Stimulated activated CD8-positive, alpha-beta memory T cell treated with anti-CD3 and anti-CD28 coated beads, Interleukin-4, amount 100 ng/mL, for 4 hours (primary cell): ENCODE data around the gene CCDC81.

Experiments used
- DNase-seq, 2 donors: peaks; one replicate each; pipeline ENCODE4 v3.0.0-alpha.2; 2020; ENCODE audit warnings: low read depth in 2 of 2, low spot score in 1 of 2

Gene CCDC81

GRCh38 chr11:86463120-86463519 is 88.4 kb downstream of the CCDC81 start:
- DNase-seq = no peak

GRCh38 chr11:86463955-86464354 is 89.3 kb downstream of the CCDC81 start:
- no peak for DNase-seq

GRCh38 chr11:86464509-86465221 is 90.0 kb downstream of the CCDC81 start:
- no peak for DNase-seq

GRCh38 chr11:86468169-86468568 is 93.5 kb downstream of the CCDC81 start:
- DNase-seq = no peak

- DNase-seq = no peak
These were observed 95.1 kb downstream of the CCDC81 start for GRCh38 chr11:86469491-86470388.
